Activated B cell treated with CpG ODN at 0.5 μM for 24 hours (primary cell): ENCODE data around the gene CTSF. TPM values are rescaled to one million over a fixed set of nuclear protein-coding genes. Genes with fewer than 3 reads are reported as not detected.

Experiments
- ATAC-seq: fragments of 200-7000 bp; cut with Tn5 transposase; one replicate; pipeline ENCODE4 v1.10.0; 2021; ENCODE audit warnings: low read depth, mild to moderate bottlenecking, moderate library complexity
- CTCF ChIA-PET: fragments of 350-600 bp; sonication (Branson Sonifier 250); formaldehyde crosslinking; loops from one replicate; lab custom pipeline; 2021; ENCODE audit warnings: antibody characterized with exemption; lab: Charles Lee
- POLR2A ChIA-PET: fragments of 350-600 bp; sonication (Branson Sonifier 250); formaldehyde crosslinking; loops from one replicate; lab custom pipeline; 2021; ENCODE audit warnings: antibody characterized with exemption; lab: Charles Lee
- DNase-seq: peaks from one replicate; pipeline ENCODE4 v3.0.0; 2022
- H3K27ac Mint-ChIP-seq: one replicate; pipeline ENCODE4 v1.8.0; 2020; ENCODE audit warnings: mixed read lengths
- H3K27me3 Mint-ChIP-seq: one replicate; pipeline ENCODE4 v1.8.0; 2021; ENCODE audit warnings: mixed read lengths
- H3K36me3 Mint-ChIP-seq: one replicate; pipeline ENCODE4 v1.8.0; 2021; ENCODE audit warnings: low read depth, mixed read lengths
- H3K4me1 Mint-ChIP-seq: one replicate; pipeline ENCODE4 v1.8.0; 2021; ENCODE audit warnings: mixed read lengths
- H3K4me3 Mint-ChIP-seq: one replicate; pipeline ENCODE4 v1.8.0; 2020; ENCODE audit warnings: mild to moderate bottlenecking, mixed read lengths
- H3K9me3 Mint-ChIP-seq: one replicate; pipeline ENCODE4 v1.8.0; 2020; ENCODE audit warnings: mixed read lengths
- intact Hi-C: fragments of 100-400 bp; cut with micrococcal nuclease; formaldehyde crosslinking; loops from one replicate; pipeline ENCODE4 v1.15.1; 2024
- total RNA-seq: library from RNA; stranded (reverse); gene quantifications from 2 replicates; pipeline ENCODE4 v1.2.3, GENCODE V29; 2022
- TF ChIP-seq, protein P1 (sequence below): fragments of 200-600 bp; IDR thresholded peaks from one replicate; pipeline ENCODE4 v1.8.0; 2022; ENCODE audit warnings: antibody characterized with exemption, mild to moderate bottlenecking

Gene CTSF
- total RNA-seq, 1 donor from 2014 or later, result 3.6 TPM

DNA sequence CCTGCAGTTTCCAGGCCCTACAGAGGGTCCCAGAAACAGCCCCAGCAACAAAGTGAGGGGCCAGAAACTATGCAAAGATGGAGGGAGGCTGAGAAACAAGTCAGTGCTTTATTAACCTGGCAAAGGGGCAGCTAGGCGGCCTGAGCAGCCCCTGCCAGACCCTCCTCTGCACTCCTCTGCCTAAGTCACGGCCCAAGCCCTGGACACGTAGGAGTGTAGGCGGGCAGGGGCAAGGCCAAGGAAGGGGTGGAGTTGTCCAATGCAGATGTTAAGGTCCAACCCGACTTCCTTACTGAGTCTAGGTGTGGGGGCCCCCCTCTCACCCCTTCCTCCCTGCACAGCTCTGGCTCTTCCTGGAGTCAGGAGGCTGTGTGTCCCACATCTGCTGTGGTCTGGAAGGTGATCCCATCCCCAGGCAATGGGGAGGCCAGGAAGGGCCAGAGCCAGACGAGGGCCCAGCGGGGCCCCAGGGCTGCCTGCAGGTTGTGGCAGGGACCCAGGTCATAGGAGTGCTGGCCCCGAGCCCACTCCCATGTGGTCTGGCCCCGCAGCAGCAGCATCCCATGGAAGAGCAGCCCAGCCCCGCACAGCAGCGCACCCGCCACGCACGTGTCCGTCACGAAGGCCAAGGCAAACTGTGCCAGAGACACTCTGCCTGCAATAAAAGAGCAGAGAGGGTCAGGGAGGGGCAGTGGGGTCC lies 29.1 kb downstream of the CTSF start:
- H3K36me3 Mint-ChIP-seq, result peaks cover 69% of the 10 kb centered on the region

DNA sequence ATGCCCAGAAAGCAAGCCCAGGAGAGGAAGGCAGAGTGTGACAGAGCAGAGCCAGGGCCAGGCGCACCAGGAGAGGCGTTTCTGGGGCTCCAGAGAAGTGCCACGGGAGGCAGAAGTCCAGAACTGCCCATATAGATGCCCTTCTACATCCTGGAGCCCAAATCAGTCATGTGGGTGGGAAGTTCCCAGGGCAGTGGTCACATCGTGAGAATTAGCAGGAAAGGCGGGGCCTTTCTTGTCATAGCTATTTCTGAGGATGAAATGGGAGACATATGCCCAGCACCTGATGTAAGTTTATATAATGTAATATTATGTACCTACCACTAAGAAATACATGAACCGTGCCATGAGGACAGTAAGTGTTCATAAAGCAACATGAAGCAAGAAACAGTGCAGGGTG lies 35.6 kb downstream of the CTSF start:
- ChIA-PET CTCF (no interaction called here), POLR2A (no interaction called here)
- no peaks in the 10 kb centered on the region for H3K27me3 Mint-ChIP-seq
- no peaks in the 10 kb centered on the region for H3K9me3 Mint-ChIP-seq
- intact Hi-C loops, result no loop called here
- no peaks in the 10 kb centered on the region for H3K4me1 Mint-ChIP-seq
- peaks cover 51% of the 10 kb centered on the region for H3K36me3 Mint-ChIP-seq
- TF ChIP-seq, protein P1, sequence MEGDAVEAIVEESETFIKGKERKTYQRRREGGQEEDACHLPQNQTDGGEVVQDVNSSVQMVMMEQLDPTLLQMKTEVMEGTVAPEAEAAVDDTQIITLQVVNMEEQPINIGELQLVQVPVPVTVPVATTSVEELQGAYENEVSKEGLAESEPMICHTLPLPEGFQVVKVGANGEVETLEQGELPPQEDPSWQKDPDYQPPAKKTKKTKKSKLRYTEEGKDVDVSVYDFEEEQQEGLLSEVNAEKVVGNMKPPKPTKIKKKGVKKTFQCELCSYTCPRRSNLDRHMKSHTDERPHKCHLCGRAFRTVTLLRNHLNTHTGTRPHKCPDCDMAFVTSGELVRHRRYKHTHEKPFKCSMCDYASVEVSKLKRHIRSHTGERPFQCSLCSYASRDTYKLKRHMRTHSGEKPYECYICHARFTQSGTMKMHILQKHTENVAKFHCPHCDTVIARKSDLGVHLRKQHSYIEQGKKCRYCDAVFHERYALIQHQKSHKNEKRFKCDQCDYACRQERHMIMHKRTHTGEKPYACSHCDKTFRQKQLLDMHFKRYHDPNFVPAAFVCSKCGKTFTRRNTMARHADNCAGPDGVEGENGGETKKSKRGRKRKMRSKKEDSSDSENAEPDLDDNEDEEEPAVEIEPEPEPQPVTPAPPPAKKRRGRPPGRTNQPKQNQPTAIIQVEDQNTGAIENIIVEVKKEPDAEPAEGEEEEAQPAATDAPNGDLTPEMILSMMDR, result no peak
- H3K27ac Mint-ChIP-seq, result no peak overlapping the region
- no peak overlapping the region for H3K4me3 Mint-ChIP-seq
- DNase-seq, result no peak
- no peak for ATAC-seq

More for the DNA sequence above, 29.1 kb downstream of the CTSF start:
- TF ChIP-seq, protein P1, result no peak
- ChIA-PET POLR2A (no interaction called here), CTCF (no interaction called here)
- Mint-ChIP-seq H3K9me3 (no peaks in the 10 kb centered on the region), H3K4me1 (peaks cover 19% of the 10 kb centered on the region), H3K4me3 (no peak overlapping the region), H3K27me3 (no peaks in the 10 kb centered on the region), H3K27ac (no peak overlapping the region)
- ATAC-seq (no peak), DNase-seq (no peak)
- intact Hi-C loops, result no loop called here

DNA sequence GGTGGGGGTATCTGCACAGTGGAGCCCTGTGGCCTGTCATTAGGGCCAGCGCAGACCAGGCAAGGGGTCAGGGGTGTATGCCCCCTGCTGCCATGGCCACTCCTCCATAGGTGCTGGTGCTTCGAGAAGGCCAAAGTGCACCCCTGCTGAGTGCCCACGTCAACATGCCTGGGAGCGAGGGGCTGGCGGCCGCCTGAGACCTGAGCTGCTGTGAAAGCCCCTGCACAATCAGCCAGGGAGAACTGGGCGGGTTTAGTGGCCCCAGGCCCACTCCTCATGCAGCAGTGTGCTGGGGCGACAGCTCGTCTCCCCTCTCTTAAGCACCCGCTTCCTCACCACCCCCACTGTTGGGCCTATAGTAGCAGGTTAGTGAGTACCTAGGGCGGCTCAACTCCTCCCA lies 36.6 kb downstream of the CTSF start:
- peaks cover 46% of the 10 kb centered on the region for H3K36me3 Mint-ChIP-seq
- H3K4me3 Mint-ChIP-seq, result no peak overlapping the region
- no peaks in the 10 kb centered on the region for H3K9me3 Mint-ChIP-seq
- DNase-seq, result no peak
- ATAC-seq, result no peak
- TF ChIP-seq, protein P1, result no peak
- H3K27ac Mint-ChIP-seq, result no peak overlapping the region
- H3K27me3 Mint-ChIP-seq, result no peaks in the 10 kb centered on the region
- ChIA-PET CTCF (no interaction called here), POLR2A (no interaction called here)
- no peaks in the 10 kb centered on the region for H3K4me1 Mint-ChIP-seq
- intact Hi-C loops, result no loop called here

DNA sequence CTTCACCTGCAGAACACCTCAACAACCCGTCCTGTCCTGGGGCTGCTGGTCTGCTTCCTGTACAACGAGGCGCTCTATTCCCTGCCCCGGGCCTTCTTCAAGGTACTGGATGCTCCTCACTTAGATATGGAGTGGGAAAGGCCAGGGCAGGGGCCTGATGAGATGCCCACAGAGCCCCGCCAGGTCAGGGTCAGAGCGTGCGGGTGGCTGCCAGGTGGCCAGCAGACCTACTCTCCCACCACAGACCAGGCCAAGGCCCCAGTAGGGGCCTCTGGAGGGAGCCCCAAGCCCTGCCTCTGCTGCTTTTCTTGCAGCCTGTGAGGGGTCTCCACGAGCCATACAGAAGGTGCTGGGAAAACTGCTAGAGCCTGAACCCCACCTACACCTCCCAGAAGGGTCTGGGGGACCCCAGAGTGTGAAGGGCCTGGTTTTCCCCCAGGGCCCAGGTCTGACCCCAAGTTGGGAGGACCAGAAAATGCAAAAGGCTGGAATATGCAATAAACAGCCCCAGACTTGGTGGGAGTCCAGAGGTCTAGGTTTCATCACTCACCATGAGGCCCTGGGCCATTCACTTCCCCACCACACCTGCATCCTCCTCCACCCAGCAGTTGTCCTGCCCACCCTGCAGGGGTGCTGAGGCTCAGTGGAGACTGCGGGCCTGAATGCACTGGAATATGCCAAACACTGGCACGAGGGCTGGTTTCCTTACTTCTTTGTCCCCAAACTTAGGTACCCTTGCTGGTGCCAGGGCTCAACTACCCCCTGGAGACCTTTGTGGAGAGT lies 37.3 kb downstream of the CTSF start:
- H3K9me3 Mint-ChIP-seq, result no peaks in the 10 kb centered on the region
- TF ChIP-seq, protein P1, result no peak
- intact Hi-C loops, result no loop called here
- no peak overlapping the region for H3K27ac Mint-ChIP-seq
- ChIA-PET CTCF (no interaction called here), POLR2A (interaction anchor here (1.2 kb wide), 1 partner anchor 15 kb away, joined by 4 read pairs; the partner anchor contains the start of gene ZDHHC24)
- H3K36me3 Mint-ChIP-seq, result peaks cover 45% of the 10 kb centered on the region
- ATAC-seq, result no peak
- H3K27me3 Mint-ChIP-seq, result no peaks in the 10 kb centered on the region
- no peak overlapping the region for H3K4me3 Mint-ChIP-seq
- H3K4me1 Mint-ChIP-seq, result no peaks in the 10 kb centered on the region
- no peak for DNase-seq

DNA sequence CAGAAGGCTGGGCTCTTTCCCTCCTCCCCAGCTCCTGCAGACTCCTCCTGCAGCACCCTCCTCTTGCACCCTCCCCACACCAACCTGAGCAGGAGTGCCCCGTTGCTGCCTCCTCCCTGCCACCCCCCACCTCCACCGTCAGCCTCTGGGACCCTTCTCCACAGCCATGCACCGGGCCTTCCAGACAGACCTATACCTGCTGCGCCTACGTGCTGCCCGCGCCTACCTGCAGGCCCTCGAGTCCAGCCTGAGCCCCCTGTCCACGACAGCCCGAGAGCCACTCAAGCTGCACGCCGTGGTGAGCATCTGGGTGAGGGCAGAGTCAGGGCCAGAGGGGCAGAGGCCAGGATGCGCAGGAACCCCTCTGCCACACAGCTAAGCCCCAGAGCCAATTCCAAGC lies 38.8 kb downstream of the CTSF start:
- Mint-ChIP-seq H3K9me3 (no peaks in the 10 kb centered on the region), H3K36me3 (peaks cover 42% of the 10 kb centered on the region), H3K27me3 (no peaks in the 10 kb centered on the region), H3K4me1 (no peaks in the 10 kb centered on the region), H3K4me3 (no peak overlapping the region), H3K27ac (no peak overlapping the region)
- CTCF ChIA-PET, result no interaction called here
- intact Hi-C loops, result no loop called here
- DNase-seq, result no peak
- TF ChIP-seq, protein P1, result no peak
- POLR2A ChIA-PET, result no interaction called here
- ATAC-seq, result no peak
